ENCODE results near the gene RPS27. TPM values are rescaled to one million over a fixed set of nuclear protein-coding genes. Genes with fewer than 3 reads are reported as not detected.

RPS27 gene
- polyA plus RNA-seq, 1 experiment: 8,584 TPM

- CTCF ChIA-PET: interaction anchor here (0.7 to 3.8 kb wide), 13 partner anchors 8 to 295 kb away, joined by 3 to 26 read pairs (median 4); partner anchors contain the start of genes DENND4B, GATAD2B, JTB and RAB13
Measured at GRCh38 chr1:153967107-153967999, 23.2 kb upstream of the RPS27 start, which contains the start of gene CREB3L4. Gene CREB3L4, plus strand, starts transcription at chr1:153967902. Its CDS starts 624 bp downstream, at chr1:153968526.

GRCh38 chr1:153968000-153968363 lies 22.6 kb upstream of the RPS27 start:
- no peak for DNase-seq (ENCODE audit: low read depth)
- POLR2A ChIA-PET: interaction anchor here (0.5 to 1.9 kb wide), 3 partner anchors 10 to 58 kb away, joined by 5 to 17 read pairs (median 6); partner anchors contain the start of genes JTB and RPS27
- H3K4me3 ChIP-seq (ENCODE audit: low read depth, low read length): peak overlapping the region; percentile 53
- no peaks in the 10 kb centered on the region for H3K27me3 ChIP-seq (ENCODE audit: control insufficient read depth, insufficient read depth, low read length)
- CTCF ChIA-PET: interaction anchor here (0.7 to 3.8 kb wide), 12 partner anchors 8 to 296 kb away, joined by 3 to 26 read pairs (median 4); partner anchors contain the start of genes DENND4B, JTB, RAB13 and RPS27
- TF ChIP-seq CTCF (IDR thresholded peaks at IDR 0.05; ENCODE audit: insufficient read depth, low read depth, low read length): no peak
- no peaks in the 10 kb centered on the region for H3K36me3 ChIP-seq (ENCODE audit: control insufficient read depth, insufficient read depth, low read length)

More at GRCh38 chr1:153967107-153967999, 23.2 kb upstream of the RPS27 start, which contains the start of gene CREB3L4:
- POLR2A ChIA-PET: interaction anchor here (0.5 to 1.9 kb wide), 4 partner anchors 10 to 57 kb away, joined by 4 to 17 read pairs (median 6); partner anchors contain the start of genes JTB, RAB13 and RPS27
- H3K36me3 ChIP-seq (ENCODE audit: control insufficient read depth, insufficient read depth, low read length): no peaks in the 10 kb centered on the region
- DNase-seq (ENCODE audit: low read depth): peak; percentile 88
- peak; percentile 58 for TF ChIP-seq CTCF (IDR thresholded peaks at IDR 0.05; ENCODE audit: insufficient read depth, low read depth, low read length)
- no peaks in the 10 kb centered on the region for H3K27me3 ChIP-seq (ENCODE audit: control insufficient read depth, insufficient read depth, low read length)
- H3K4me3 ChIP-seq (ENCODE audit: low read depth, low read length): peak within 1 kb of the TSS; percentile 53

- POLR2A ChIA-PET: interaction anchor here (1.6 kb wide), 1 partner anchor 22 kb away, joined by 6 read pairs; the partner anchor contains the start of gene RPS27
- no peak for DNase-seq (ENCODE audit: low read depth)
- Histone ChIP-seq H3K27me3 (ENCODE audit: control insufficient read depth, insufficient read depth, low read length) (no peaks in the 10 kb centered on the region), H3K36me3 (ENCODE audit: control insufficient read depth, insufficient read depth, low read length) (no peaks in the 10 kb centered on the region), H3K4me3 (ENCODE audit: low read depth, low read length) (peak overlapping the region; percentile 53)
- CTCF ChIA-PET: interaction anchor here (0.6 to 3.8 kb wide), 8 partner anchors 7 to 176 kb away, joined by 3 to 26 read pairs (median 8); partner anchors contain the start of genes DENND4B, JTB and RAB13
- no peak for TF ChIP-seq CTCF (IDR thresholded peaks at IDR 0.05; ENCODE audit: insufficient read depth, low read depth, low read length)
Measured at GRCh38 chr1:153968408-153968807, 22.2 kb upstream of the RPS27 start.

- POLR2A ChIA-PET: interaction anchor here (0.5 kb wide), 1 partner anchor 8 kb away, joined by 3 read pairs; the partner anchor contains the start of gene JTB
- TF ChIP-seq CTCF (IDR thresholded peaks at IDR 0.05; ENCODE audit: insufficient read depth, low read depth, low read length): no peak
- DNase-seq (ENCODE audit: low read depth): no peak
- H3K27me3 ChIP-seq (ENCODE audit: control insufficient read depth, insufficient read depth, low read length): no peaks in the 10 kb centered on the region
- H3K4me3 ChIP-seq (ENCODE audit: low read depth, low read length): no peak overlapping the region
- H3K36me3 ChIP-seq (ENCODE audit: control insufficient read depth, insufficient read depth, low read length): peaks cover 3% of the 10 kb centered on the region
- CTCF ChIA-PET: interaction anchor here (0.6 to 3.8 kb wide), 6 partner anchors 9 to 172 kb away, joined by 3 to 26 read pairs (median 8); partner anchors contain the start of genes DENND4B, JTB and RAB13
Measured at GRCh38 chr1:153968972-153969371, 21.6 kb upstream of the RPS27 start.

- Histone ChIP-seq H3K27me3 (ENCODE audit: control insufficient read depth, insufficient read depth, low read length) (no peaks in the 10 kb centered on the region), H3K36me3 (ENCODE audit: control insufficient read depth, insufficient read depth, low read length) (peaks cover 5% of the 10 kb centered on the region), H3K4me3 (ENCODE audit: low read depth, low read length) (no peak overlapping the region)
- no peak for DNase-seq (ENCODE audit: low read depth)
- POLR2A ChIA-PET: no interaction called here
- TF ChIP-seq CTCF (IDR thresholded peaks at IDR 0.05; ENCODE audit: insufficient read depth, low read depth, low read length): no peak
- CTCF ChIA-PET: no interaction called here
Measured at GRCh38 chr1:153970346-153970745, 20.2 kb upstream of the RPS27 start.
